Nephron (organoid): ENCODE data around the gene AKT2.

ENCODE experiments used
- H3K27ac Mint-ChIP-seq, 3 experiments: 2 replicates each; pipeline ENCODE4 v1.8.0; 2020; ENCODE audit warnings: mixed read lengths in 3 of 3, mild to moderate bottlenecking in 2 of 3, moderate library complexity in 1 of 3
- H3K27me3 Mint-ChIP-seq: 2 replicates; pipeline ENCODE4 v1.8.0; 2021; ENCODE audit warnings: low read depth, mild to moderate bottlenecking, moderate library complexity, mixed read lengths
- H3K36me3 Mint-ChIP-seq: 2 replicates; pipeline ENCODE4 v1.8.0; 2020; ENCODE audit warnings: low read depth, mixed read lengths
- H3K4me1 Mint-ChIP-seq: 2 replicates; pipeline ENCODE4 v1.8.0; 2020; ENCODE audit warnings: mixed read lengths
- H3K4me3 Mint-ChIP-seq, 3 experiments: 2 replicates each; pipeline ENCODE4 v1.8.0; 2020; ENCODE audit warnings: mild to moderate bottlenecking in 3 of 3, mixed read lengths in 3 of 3, moderate library complexity in 2 of 3
- H3K9me3 Mint-ChIP-seq: 2 replicates; pipeline ENCODE4 v1.8.0; 2020; ENCODE audit warnings: mixed read lengths
- CTCF ChIP-seq, 3 experiments: fragments of 200-600 bp; sonication (generic); IDR thresholded peaks; one replicate each; pipeline ENCODE4 v1.5.0; 2021; ENCODE audit warnings: antibody characterized with exemption in 3 of 3; ENCODE audit not compliant: unreplicated experiment in 3 of 3

Gene AKT2

GRCh38 chr19:40315812-40316470 is 30.8 kb upstream of the AKT2 start:
- no peaks in the 10 kb centered on the region for H3K27me3 Mint-ChIP-seq
- H3K9me3 Mint-ChIP-seq, result no peaks in the 10 kb centered on the region
- H3K4me1 Mint-ChIP-seq, result no peaks in the 10 kb centered on the region
- H3K27ac Mint-ChIP-seq, result no peak overlapping the region
- TF ChIP-seq CTCF (IDR thresholded peaks at IDR 0.05; ENCODE audit: unreplicated experiment in 3 of 3), result no peak
- H3K36me3 Mint-ChIP-seq, result peaks cover 23% of the 10 kb centered on the region
- no peak overlapping the region for H3K4me3 Mint-ChIP-seq

- H3K36me3 Mint-ChIP-seq, result peaks cover 14% of the 10 kb centered on the region
- no peak overlapping the region for H3K4me3 Mint-ChIP-seq
- no peaks in the 10 kb centered on the region for H3K9me3 Mint-ChIP-seq
- H3K4me1 Mint-ChIP-seq, result no peaks in the 10 kb centered on the region
- no peak for TF ChIP-seq CTCF (IDR thresholded peaks at IDR 0.05; ENCODE audit: unreplicated experiment in 3 of 3)
- H3K27me3 Mint-ChIP-seq, result no peaks in the 10 kb centered on the region
- no peak overlapping the region for H3K27ac Mint-ChIP-seq
Measured at GRCh38 chr19:40314656-40315055, 29.5 kb upstream of the AKT2 start.

GRCh38 chr19:40313229-40313983 is 28.3 kb upstream of the AKT2 start:
- H3K27me3 Mint-ChIP-seq, result no peaks in the 10 kb centered on the region
- no peaks in the 10 kb centered on the region for H3K4me1 Mint-ChIP-seq
- no peak overlapping the region for H3K4me3 Mint-ChIP-seq
- H3K27ac Mint-ChIP-seq, result no peak overlapping the region
- H3K9me3 Mint-ChIP-seq, result no peaks in the 10 kb centered on the region
- H3K36me3 Mint-ChIP-seq, result peaks cover 10% of the 10 kb centered on the region
- TF ChIP-seq CTCF (IDR thresholded peaks at IDR 0.05; ENCODE audit: unreplicated experiment in 3 of 3), result no peak

GRCh38 chr19:40312533-40312932 is 27.4 kb upstream of the AKT2 start:
- TF ChIP-seq CTCF (IDR thresholded peaks at IDR 0.05; ENCODE audit: unreplicated experiment in 3 of 3), result no peak
- Mint-ChIP-seq H3K27me3 (no peaks in the 10 kb centered on the region), H3K4me1 (no peaks in the 10 kb centered on the region)

GRCh38 chr19:40309666-40310065 is 24.5 kb upstream of the AKT2 start:
- no peak for TF ChIP-seq CTCF (IDR thresholded peaks at IDR 0.05; ENCODE audit: unreplicated experiment in 3 of 3)
- Mint-ChIP-seq H3K27me3 (no peaks in the 10 kb centered on the region), H3K36me3 (no peaks in the 10 kb centered on the region), H3K4me1 (peaks cover 7% of the 10 kb centered on the region), H3K4me3 (no peak overlapping the region), H3K27ac (no peak overlapping the region), H3K9me3 (no peaks in the 10 kb centered on the region)

More at GRCh38 chr19:40312533-40312932, 27.4 kb upstream of the AKT2 start:
- Mint-ChIP-seq H3K9me3 (no peaks in the 10 kb centered on the region), H3K27ac (no peak overlapping the region), H3K36me3 (peaks cover 9% of the 10 kb centered on the region), H3K4me3 (no peak overlapping the region)
